GM21619 (cell line): ENCODE measurements around the gene HTATIP2.
A peak's percentile ranks its signal among the peaks of the same experiment; 100 is the strongest.
"Not testable (repeated sequence)": the region's sequence is repeated elsewhere in the genome, so short reads cannot be mapped to it uniquely, and the experiment has no call there.

ENCODE experiments used
- ATAC-seq: cut with Tn5 transposase; IDR thresholded peaks from one replicate; pipeline ENCODE4 v1.9.1; 2021; ENCODE audit not compliant: unreplicated experiment

The HTATIP2 gene

DNA sequence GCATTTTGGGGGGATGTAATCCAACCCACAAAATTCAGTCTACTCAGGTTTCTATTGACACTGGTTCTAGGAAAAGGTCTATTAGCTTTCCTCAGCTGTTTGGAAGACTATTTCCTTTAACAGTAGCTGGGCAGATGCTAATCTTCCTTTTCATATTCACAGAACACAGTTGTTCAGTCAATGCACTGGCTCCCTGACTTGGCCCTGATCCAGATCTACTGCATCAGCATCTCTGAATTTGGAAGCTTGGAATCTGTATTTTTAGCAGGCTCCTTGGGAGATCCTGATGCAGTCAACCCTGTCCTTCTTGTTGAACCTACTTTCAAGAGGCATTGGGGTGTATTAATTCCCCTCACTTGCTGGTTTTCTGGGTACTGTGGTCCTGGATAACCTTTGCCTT, 6.3 kb downstream of the HTATIP2 start:
- no peak for ATAC-seq

DNA sequence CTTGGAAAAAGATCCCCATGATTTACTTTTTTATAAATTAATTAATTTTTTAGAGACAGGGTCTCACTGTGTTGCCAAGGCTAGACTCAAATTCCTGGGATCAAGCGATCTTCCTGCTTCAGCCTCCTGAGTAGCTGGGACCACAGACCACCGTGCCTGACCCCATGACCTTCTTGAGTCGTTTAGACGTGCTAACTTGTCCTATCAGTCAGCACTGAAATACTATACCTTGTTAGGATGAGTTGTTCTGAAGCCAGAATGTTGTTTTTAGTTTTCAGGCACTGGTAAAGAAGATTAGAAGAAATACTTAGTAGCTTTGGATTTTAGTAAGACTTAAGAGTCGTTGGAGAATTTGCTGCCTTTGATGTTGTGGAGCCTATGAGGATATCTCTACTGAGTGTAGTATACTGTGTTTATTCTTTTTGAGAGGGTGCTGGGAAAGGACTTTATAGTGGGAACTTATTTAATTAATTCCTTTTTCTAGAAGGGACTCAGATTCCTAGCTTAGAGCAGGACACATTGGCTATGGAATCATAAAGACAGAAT, 8.6 kb downstream of the HTATIP2 start:
- ATAC-seq = no peak

DNA sequence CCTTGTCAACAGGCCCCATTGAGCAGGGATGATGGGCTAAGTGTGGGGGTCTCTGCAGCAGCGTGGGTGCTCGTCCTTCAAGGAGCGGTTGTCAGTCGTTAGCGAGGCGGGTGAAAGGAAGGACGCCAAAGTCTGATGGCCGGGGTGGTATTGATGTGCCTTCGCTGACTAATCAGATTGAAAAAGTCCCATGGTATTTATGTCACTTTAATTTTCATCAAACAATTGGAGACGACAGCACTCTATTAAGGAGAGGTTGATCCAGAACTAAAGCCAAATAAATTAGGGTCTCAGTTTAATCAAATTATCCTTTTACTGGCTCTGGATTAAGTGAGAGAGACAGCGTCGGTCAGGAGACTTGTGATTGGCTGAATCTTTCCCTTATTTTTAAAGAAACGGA, 9.6 kb downstream of the HTATIP2 start:
- no peak for ATAC-seq

DNA sequence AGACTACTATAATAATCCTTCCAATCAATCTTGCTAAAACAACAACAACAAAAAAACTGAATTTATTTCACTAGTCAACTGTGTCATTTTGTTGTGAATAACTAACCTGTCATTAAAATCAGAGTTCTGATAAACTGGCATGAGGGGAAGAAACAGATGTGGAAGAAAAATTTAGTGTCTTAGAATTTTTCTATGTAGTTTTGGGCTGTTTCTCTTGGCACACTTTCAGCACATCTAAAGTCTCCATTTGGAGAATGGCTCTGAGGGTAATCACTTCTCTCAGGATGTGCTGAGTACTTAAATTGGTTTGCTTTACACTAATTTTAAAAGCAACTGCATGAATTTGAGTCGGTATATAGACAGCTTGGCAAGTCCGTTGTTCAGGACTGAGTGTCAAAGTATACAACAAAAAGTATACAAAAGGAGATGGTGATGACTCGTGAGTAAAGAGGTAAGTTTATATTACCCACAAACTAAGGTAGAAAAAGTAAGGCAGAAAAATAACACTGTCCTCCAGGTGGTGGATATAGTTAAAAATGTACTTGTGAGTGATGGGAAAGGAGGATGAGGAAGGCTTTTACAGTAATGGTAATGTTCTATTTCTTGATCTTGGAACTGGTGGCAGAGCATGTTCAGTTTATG, 10.2 kb downstream of the HTATIP2 start:
- ATAC-seq = no peak

DNA sequence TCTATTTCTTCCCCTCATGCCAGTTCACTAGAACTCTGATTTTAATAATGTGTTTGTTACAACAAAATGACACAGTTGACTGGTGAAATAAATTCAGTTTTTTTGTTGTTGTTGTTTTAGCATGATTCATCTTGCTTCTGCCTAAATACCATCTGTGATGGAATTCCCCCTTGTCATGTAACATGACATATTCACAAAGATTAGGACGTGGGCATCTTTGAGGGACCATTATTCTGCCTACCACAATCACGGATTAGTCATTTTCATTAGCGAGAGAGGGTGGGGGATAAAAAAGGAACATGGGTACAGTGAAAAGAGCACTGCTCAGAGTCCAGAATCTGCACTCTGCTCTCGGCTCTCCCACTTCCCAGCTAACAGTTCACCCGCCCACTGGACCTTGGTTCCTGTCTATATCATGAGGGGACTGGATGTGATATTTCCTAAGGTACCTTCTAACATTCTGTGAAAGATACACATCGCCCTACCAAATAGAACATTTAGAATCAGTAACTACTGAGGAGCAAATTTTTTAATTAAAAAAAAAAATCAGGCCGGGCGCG, 11.3 kb downstream of the HTATIP2 start:
- no peak for ATAC-seq

DNA sequence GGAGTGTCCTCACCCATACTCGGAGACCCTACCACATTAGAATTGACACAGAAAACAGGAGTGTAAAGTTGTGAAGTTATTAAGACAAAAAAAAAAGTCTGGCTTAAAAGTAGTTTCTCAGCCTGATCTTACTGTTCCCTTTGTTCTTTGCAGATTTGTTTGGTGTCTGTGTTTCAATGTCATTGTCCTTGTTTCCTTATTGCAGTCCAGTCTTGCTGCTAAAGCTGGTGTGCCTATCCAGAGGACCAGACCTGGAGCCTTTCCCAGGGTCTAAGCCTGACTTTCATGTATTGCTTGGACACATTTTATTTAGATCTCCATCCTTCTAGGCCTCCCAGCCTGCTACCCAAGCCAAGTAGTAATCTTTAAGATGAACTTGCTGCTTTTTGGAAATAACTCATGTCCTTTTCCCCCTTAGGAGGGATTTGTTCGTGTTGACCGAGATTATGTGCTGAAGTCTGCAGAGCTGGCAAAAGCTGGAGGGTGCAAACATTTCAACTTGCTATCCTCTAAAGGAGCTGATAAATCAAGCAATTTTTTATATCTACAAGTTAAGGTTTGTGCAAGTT, 12.7 kb downstream of the HTATIP2 start:
- no peak for ATAC-seq

DNA sequence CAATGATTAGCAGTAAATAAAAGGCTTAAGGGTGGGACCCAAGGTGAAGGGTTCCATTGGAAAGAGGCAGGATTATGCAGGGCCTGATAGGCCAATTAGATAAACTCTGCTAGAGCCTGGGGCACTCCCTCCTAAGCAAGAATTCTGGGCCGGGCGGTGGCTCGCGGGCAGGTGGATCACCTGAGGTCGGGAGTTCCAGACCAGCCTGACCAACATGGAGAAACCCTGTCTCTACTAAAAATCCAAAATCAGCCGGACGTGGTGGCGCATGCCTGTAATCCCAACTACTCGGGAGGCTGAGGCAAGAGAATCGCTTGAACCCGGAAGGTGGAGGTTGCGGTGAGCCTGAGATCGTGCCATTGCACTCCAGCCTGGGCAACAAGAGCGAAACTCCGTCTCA, 22.5 kb downstream of the HTATIP2 start:
- ATAC-seq = not testable (repeated sequence)

DNA sequence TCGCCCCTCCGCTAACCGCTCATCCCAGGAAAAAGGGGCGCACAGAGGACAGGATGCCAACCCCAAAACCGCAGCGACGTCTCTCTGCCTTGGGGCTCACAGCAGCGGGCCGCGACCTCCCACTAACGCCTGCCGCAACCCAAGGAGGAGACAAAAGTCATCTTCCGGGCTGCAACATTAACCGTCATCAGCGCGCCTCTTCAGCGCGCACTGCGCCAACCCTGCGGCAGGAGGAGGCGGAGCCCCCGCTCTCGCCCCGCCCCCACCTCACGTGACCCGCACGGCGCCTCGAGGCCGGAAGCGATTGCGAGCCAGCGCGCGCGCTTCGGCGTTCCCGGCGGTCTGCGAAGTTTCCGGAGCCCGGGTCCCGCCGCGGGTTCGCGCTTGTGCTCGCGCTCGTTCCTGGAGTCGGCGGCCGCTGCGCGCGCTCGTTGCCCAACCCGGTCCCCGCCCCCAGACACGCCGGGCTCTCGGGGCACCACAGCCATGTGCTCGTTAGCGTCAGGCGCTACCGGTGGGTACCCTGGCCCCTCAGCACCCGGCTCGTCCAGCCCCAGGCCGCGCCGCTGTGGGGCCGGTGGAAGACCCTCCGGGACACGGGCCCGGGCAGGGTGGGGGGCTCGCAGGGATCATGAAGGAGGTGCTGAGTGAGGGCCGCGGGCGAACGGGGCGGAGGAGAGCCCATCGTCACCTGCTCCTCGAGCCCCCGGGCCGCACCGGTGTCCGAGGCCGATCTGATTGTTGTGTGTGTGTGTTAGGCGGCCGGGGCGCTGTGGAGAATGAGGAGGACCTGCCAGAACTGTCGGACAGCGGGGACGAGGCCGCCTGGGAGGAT, 24.0 kb downstream of the HTATIP2 start, which contains the start of gene PRMT3:
Gene PRMT3, plus strand, starts transcription at position 456 of the 835 bp plus-strand sequence. Its CDS starts 31 bp downstream, at position 487.
- peak; percentile 78 for ATAC-seq

DNA sequence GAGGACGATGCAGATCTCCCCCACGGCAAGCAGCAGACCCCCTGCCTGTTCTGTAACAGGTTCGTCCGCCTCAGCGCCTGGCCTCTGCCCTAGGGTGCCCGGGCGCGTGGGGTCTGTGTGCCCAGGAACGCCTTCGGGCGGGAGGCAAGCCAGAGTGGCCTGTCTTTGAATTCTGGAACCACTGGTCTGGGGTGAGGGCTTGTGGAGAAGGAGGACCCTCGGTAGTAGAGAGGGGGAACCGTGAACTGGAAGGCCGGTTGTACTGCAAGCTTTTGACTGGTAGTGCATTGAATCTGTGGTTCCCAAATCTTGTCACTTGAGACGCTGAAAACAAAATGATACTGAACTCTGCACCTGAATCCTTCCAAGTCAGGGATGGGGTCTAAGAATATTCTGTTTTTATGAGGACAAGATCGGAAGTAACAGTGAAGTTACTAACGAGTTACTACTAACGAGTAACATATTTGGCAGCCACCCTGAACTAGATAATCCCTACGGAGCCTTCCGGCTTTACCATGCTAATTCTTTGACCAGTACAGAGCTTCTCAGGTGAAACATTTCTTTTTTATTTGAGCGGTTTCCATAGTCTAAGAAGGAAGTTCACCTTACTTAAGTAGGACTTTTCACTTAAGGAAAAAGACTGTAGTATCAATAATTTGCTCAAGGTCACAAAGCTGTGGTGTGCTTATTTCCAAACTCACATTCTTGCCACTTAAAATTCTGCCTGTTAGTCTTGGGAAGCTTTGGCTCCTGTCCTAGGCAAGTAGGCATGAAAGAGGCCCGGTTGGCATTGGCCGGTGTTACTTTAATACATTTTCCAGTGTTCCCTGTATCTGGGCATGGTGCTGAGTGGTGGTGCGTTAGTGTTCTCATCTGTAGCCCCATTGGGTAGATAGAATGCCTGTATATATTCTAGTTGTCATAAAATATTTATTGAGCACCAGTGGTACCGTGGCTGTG, 24.9 kb downstream of the HTATIP2 start:
- ATAC-seq = peak; percentile 20

DNA sequence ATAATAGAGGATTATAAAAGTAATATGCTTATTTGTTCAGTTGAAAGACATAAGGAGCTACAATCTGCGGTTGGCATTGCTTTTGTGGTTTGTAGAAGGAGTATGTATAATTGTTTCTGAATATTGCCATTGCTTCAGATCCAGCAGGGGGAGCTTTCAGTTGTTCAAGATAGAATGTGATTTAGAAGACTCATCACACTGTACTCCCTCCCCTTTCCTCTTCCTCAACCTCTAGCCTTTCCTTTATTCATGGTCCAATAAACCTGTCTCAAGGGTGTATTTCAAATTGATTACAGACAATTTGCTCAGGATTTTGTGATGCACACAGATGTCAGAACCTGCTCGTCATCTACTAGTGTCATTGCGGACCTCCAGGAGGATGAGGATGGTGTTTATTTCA, 33.8 kb downstream of the HTATIP2 start:
- ATAC-seq = peak; percentile 90

DNA sequence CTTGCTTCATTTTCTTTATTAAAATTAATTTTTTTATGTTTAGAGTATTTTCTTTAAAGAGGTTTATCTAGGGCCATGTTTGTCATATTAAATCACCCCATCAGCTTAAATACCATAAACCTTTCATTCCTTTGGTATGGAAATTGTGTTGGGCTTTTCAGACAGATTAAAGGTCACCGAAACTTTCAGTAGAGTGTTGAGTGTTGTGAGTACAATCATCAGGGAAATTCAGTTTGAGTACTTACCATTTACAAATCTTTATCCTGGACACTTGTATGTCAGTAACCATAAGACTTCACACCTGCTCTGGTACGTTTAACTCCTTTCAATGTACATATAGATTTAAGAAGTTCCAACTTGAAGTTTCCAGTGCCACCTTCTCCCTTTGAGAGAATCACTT, 36.0 kb downstream of the HTATIP2 start:
- no peak for ATAC-seq

DNA sequence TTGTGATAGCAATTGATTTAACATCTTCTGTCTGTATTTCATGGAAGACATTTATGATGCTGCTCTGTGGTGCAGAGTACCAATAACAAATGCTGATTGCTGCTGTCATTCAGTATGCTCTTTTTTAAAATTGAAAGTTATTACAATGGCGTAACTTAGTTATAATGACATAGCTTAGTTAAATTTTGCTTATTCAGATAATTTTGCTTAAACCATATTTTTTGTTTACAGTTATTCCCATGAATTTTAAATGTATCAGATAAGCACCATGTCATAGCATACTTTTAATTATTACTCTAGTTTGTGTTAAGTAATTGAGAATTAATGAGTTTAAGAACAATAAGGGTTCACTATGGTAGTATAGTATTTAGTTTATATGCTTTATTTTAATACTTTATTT, 39.5 kb downstream of the HTATIP2 start:
- no peak for ATAC-seq

DNA sequence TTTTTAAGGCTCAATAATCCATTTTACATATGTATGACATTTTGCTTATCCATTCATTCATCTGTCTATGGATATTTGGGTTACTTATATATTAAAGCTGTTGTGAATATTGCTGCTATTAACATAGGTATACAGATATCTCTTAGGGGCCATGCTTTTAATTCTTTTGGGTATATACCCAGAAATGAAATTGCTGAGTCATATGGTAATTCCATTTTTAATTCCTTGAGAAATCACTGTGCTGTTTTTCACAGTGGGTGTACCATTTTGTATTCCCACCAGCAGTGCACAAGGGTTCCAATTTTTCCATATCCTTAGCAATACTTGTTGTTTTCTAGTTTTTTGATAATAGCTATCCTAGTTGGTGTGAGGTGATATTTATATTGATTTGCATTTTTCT, 43.0 kb downstream of the HTATIP2 start:
- ATAC-seq = no peak

DNA sequence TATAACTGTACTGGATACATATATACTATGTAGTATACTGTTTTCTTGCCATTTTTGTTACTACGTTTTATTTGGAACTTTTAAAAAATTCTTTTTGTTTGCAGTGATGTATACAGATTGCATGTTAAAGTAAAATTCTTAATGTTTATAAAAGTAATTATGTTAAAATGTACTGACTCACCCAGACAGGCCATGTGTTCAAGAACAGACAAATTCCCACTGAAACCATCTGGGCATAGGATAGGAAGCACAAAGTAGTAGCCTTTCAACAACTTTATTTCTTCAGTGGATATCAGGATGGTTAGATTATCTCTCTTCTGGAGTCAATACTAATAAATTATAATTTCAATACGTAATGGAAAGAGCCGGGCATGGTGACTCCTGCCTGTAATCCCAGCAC, 43.8 kb downstream of the HTATIP2 start:
- no peak for ATAC-seq

DNA sequence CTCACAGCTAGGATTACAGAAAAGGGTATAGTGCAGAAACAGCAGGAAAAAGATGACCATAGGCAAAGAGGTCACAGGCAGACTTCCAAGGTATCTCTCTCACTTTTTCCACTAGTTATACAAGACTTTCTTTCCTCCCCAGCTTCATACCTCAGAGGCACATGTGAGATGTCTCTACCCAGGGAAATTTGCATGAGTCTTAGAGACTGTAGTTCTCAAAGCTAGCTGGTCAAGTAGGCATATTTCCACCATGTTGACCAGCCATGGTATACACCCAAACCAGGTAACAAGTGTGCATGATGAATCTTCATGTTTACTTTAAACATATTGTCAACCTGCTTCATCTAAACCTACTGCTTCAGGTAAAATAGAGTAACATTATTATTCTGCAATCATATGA, 51.9 kb downstream of the HTATIP2 start:
- ATAC-seq = no peak

DNA sequence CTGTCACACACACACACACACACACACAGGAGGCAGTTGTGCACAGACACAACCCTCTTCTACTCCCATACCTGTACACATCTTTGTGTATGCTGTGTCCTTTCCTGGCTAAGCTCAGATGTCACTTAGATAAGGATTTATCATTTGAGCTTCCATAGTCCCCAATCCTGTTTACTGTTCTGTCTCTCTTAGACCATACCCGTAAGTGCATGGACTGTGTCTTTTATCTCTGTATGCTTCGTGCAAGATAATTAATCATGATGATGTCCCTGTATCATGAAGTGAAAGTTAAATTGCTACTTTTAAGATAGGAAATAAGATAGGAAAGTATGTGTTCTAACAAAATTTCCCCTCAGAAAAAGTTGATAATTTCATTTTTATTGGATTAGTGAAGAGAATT, 54.3 kb downstream of the HTATIP2 start:
- no peak for ATAC-seq

DNA sequence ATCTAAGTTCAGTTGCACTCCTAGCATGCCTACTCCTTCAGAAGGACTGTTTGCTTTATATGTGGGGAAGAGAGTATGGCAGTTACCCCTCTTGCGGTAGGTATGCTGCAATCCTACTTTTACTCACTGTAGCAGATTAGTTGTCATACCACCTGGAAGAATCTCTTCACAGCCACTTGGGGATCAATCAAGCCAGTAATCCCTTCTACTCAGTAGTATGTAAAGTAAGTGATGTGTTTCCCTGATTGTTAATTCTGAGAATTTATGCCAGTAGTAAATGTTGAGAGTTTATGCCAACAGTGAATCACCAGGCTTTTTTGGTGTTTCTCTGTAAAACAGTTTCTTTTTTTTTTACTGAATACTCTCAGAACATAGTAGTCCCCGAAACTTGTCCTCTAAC, 58.4 kb downstream of the HTATIP2 start:
- no peak for ATAC-seq

DNA sequence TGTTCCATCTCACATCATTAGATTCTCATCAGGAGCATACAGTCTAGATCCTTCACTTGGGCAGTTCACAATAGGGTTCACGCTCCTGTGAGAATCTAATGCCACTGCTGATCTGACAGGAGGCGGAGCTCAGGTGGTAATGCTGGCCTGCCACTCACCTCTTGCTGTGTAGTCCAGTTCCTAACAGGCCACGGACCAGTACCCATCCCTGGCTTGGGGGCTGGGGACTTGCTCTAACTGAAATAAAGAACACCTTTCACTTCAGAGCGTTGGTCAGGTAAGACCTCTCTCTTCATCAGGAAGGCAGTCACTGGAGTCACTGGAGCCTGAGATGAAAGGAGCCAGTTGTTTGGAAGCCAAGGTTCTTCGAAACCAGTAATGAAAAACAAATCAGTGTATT, 65.7 kb downstream of the HTATIP2 start:
- ATAC-seq = no peak
